Activated T-cell treated with anti-CD3 and anti-CD28 coated beads, Interleukin-2, amount 50 U/mL, for 1 hour (primary cell): ENCODE measurements around the gene MIB2.
"Not testable (repeated sequence)": the region's sequence is repeated elsewhere in the genome, so short reads cannot be mapped to it uniquely, and the experiment has no call there.

ENCODE experiments used
- DNase-seq: peaks from one replicate; pipeline ENCODE4 v3.0.0-alpha.2; 2020

MIB2 gene

DNA sequence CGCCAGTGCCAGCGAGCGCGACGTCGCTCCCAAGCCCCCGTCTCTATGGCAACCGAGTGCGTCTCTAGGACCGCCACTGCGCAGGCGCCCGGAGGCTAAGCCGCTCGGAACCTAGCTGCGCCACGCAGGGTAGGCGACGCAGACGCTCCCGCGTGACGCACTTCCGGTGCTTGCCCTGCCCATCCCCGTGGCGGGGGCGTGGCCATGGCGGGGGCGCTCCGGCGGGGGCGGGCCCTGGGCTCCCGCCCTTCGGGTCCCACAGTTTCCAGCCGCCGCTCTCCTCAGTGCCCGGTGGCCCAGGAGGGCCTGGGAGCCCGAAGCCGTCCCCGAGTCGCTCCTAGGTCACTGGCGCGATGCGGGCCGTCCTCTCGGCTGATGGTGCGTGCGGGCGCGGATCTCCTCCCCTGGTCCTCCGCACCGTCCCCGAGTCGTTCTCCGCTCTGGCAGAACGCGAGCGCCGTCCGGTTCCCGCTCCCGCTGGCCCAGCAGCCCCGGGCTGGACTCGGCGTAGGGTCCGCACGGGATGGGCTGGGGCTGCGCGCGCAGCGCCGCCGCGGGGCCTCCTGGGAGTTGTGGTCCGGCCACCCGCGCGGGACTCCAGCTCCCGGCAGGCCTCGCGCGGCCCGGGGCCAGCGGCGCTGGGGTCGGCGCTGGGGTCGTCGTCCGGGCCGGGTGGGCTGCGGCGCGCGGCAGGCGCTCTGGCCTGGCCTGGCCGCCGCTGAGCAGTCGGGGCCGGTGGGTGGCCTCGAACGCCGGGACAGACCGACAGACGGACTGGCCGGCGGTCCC is at the start of gene MIB2:
Gene MIB2, plus strand, starts transcription at position 245 of the 789 bp plus-strand sequence. CDS start 7,953 bp downstream, outside the sequence.
- peak; percentile 99 for DNase-seq

DNA sequence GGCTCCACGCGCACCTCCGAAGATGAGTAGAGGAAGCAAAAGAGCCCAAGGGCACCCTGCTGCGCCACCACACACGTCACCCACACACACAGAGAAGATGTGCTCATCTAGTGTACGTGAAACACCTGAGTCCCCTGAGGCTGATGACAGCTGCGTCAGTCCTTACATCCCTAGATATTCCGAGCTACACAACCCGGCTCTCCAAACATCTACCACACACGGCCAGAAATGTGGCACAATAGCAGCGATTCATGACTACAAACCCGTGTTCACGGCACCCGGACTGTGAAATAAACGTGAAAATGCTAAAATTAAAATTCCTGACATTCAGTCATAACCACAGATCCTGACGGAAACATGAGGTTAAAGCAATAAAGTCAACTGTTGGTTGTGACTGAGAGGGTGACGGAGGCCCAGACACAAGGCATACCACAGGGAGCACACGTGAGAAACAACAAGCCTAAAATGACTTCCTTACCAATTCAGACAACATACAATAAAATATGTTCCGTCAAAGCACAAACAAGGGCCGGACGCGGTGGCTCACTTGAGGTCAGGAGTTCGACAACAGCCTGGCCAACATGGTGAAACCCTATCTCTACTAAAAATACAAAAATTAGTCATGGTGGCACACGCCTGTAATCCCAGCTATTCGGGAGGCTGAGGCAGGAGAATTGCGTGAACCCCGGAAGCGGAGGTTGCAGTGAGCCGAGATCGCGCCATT is 48.0 kb upstream of the MIB2 start:
- no peak for DNase-seq

DNA sequence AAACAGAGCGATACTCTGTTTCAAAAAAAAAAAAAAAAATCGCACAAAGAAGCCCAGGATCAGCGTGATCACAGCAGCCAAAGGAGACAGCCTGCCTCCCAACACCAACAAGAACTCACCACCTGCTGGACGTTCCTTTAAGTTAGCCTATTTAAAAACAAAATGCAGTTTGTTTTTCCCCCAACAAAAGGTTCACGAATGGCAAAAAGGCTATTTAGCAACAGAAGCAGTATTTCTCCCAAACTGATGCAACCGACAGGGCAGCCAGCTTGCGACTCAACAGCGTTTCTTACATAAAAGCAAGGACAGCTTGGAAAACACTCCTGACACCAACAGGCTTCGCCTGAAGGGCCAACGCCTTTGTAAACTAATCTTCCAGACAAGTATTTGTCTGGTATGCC is 47.4 kb upstream of the MIB2 start:
- no peak for DNase-seq

DNA sequence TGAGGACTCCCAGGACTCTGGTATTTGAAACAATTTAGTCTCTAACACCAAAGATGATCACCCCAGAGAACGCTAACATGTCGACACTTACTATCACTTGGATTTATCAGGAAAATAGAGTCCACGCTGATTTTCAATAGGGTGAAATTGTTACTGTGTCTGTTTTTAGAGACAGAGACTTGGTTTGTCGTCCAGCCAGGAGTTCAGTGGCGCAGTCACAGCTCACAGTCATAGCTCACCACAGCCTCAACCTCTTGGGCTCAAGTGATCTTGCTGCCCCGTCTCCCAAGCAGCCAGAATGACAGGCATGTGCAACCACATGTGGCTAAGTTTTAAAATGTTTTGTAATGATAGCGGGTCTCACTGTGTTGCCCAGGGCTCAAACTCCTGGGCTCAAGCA is 46.0 kb upstream of the MIB2 start:
- DNase-seq, result no peak

DNA sequence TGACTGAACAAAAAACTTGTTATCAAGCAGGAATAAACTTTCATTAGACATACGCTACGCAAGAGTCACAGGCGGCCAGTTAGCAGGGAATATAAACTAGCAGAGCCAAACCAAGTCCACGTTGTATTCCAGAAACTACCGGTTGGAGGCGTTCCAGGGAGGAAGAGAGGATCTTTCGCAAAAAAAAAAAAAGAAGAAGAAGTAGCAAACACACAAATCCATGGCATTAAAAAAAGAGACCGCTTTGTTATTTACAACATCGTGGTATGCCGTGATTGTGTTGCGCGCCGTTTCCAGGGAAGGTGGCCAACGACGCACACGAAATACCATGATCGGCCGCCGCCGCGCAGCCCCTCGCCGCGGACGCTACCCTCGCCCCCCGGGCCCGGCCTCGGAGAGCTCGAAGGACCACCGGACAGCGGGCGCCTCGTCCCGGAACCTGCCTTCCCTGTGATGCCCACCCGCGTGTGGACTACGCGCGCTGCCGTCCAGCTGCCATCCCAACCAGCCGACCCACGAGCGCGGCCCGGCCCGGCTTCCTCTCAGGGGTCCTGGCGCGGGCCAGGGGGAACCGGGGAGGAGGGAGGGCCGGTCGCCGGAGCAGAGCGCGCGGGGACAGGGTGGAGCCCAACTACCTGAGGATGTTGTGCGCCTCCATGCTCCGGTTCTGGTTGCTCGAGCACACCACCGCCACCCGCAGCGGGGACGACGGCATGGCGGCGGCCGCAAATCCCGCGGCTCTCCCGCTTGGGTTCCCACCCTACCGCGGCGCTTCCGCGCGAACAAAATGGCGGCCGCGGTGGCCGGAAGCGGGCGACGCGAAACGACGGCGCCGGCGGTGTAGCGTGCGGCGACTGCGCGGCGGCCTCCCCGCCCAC is 41.2 kb upstream of the MIB2 start:
- no peak for DNase-seq

DNA sequence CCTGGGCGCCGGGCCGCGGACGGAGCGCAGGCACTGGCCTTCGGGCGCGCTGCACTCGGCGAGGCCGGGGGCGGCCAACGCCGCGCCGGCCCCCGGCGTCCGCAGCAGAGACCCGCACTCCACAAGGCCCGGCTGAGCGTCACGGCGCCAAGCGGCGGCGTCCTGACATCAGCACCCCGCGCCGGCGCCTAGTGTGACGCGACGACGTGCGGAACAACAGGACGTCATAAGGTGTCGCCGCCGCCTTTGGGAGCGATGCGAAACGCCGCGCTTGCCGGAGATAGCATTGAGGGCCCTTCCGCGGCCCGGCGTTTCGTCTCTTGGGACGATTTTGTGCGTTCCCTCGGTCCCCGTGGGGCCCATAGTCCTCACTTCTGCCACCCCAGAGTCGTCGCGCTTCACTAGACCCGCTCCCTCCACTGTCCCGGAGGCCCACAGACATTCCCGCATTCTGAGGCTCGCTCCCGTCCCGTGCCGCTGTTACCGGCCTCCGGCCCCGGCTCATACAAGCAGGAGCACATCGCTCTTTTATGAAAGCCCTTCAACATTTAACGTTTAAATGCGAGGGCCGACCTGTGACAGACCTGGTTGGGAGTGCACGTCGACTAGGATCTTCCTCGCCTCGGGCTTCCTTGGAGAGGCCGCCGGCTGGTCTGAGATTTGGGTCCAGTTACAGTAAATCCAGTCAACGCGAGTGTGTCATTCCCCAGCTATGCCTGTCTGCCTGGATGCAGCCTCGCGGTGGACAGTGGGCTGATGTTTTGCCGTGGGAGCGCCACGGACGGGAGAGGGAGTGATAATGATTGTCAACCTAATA is 40.4 kb upstream of the MIB2 start, which contains the start of gene SSU72:
Gene SSU72, minus strand, starts transcription at position 143 of the 817 bp plus-strand sequence. CDS start 306 bp downstream, outside the sequence.
- peak; percentile 94 for DNase-seq

DNA sequence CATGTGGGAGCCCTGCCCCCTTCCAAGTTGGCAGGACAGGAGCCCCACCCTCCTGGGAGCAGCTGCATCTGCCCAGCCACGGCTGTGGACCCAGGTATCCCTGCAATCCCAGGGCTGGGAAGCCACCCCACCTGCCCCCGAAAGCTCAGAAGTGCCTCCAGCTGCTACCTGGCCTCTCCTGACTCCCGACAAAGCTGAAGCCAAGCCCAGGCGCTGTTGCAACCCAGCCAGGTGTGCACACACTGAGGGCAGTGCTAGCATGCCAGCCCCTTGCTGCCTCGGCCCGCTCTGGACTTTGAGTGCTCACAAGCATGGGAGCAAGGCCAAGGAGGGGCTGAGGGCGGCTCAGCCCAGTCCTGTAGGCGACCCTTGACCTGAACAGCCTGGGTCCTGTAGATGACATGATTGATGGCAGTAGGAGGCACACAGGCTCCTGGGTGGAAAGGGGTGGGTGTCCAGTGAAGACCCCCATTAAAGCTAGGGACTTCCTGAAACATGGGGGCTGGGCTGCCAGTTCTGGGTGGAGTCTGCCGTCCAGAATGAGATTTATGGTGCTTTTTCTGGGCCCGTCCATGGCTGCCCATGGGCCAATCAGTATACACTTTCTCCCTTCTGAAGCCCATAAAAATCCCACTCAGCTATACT is 37.8 kb upstream of the MIB2 start:
- no peak for DNase-seq

DNA sequence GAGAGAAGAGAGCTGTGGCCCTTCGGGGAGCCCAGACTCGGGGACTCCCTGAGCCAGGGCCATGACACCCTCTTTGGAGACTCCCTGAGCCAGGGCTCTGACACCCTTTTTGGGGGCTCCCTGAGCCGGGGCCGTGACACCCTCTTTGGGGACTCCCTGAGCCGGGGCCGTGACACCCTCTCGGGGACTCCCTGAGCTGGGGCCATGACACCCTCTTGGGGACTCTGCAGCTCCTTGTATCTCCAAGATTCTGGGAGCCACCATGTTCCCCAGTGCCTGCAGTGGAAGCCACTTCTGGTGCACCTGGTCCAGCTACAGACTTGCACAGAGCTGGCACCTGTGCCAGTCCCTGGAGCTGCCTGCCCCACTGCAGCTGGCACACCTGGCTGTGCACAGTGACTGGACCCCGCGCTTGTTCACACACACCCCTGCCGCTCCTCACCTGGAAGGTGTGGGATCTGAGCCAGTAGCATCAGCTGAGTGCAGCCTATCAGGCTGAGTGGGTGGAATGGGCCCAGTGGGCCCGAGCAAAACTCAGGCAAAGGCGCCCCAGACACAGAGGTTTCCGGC is 36.8 kb upstream of the MIB2 start:
- no peak for DNase-seq

DNA sequence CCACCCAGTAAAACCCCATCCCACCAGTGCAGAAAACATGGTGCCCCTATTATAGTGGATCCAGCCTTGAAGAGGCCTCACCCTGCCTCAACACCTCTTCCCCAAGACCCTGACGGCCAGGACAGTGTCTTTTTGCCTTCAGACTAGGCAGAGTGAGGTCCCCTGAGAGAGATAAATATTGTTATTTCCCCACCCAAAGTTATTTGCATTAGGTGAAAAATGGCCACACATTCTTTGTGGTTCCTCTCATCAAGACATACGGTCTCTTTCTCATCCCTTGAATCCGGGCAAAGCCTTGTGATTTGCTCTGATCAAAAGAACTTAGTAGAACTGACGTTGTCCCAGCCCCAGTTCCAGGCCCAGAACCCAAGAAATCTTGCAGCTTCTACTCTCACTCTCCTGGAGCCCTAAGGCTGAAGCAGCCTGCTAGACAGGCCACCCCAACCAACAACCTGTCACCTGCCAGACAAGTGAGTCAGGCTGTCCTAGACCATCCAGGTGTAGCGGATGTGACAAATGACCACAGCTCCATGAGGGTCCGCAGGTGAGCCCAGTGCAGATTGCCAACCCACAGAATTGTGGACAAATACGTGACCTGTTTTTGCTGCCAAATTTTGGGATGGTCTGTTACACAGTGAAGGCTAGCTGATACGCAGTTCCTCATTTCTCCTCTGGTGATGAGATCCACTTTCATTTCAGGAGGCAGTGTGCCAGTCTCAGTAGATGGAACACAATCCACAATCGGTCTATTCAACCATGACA is 32.5 kb upstream of the MIB2 start:
- no peak for DNase-seq

DNA sequence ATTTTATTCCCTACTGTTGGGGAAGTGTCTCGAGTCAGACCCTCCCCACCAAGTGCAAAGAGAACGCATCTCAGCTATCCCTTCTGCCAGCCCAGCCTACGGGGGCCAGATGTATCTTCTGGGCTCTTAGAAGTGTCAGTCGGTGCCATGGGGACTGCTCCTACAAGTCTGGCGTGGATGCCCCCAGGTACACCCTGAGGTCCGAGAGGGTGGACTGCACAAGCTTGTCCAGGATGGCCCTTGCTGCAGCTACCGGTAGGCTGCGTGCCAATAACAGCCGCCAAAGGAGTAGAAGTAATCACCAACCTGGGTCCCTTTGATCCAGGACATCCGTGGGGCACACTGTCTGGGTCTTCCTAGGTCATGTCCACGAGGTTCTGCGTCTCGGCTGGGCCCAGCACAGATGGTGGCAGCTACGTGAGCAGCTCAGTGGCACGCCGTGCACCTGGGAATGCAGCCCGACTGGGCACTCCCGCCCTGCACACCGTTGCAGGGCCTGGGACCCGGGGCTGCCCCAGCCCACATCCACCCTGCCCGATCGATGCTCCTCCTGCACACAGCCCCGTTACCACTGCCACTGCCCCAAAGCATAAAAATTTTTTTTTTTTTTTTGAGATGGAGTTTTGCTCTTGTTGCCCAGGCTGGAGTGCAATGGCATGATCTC is 31.8 kb upstream of the MIB2 start:
- DNase-seq, result no peak

DNA sequence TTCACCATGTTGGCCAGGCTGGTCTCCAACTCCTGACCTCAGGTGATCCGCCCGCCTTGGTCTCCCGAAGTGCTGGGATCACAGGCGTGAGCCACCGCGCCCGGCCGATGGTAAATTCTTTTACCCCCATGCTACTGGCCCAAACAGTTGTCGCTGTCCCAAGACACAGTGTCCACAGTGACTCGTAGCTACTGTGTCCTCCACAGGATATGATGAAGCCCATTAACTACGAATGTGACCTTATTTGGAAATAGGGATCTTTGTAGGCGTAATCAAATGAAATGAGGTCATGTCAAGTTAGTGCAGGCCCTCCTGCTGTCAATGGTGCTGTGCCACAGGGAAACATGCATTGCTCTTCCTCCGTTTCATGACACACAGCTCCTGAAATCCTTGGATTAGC is 23.8 kb upstream of the MIB2 start:
- no peak for DNase-seq

DNA sequence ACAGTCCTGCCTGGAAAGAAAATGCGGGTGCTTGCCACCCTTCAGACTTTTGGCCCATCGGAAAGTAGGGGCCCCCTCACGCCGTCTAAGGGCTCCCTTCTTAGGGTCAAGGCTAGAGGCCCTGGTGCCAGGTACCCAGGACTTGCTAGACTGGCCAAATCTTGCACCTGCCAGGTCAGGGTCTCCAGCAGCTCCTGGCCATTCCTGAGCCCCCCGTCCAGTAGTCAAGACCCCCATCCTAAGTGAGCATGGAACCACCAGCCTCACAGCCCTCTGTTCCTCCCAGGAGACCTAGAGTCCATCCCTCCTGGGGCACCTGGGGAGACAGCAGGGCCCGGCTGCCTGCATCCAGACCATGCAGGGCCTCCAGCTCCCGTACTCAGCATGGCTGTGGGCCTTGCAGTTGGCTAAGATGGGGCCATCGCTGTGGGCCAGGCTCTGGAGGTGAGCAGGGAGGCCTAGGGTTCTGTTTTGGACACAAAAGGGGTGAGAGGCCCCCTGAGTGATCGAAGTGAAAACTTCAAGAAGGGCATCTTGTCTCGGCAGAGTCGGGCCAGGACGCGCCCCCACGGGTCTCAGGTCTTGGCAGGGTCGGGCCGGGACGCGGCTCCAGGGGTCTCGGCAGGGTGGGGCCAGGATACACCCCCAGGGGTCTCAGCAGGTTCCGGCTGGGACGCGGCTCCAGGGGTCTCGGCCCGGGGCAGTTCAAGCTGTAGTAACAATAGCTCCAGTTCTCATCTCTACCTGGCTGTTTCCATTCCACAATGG is 21.3 kb upstream of the MIB2 start:
- no peak for DNase-seq

DNA sequence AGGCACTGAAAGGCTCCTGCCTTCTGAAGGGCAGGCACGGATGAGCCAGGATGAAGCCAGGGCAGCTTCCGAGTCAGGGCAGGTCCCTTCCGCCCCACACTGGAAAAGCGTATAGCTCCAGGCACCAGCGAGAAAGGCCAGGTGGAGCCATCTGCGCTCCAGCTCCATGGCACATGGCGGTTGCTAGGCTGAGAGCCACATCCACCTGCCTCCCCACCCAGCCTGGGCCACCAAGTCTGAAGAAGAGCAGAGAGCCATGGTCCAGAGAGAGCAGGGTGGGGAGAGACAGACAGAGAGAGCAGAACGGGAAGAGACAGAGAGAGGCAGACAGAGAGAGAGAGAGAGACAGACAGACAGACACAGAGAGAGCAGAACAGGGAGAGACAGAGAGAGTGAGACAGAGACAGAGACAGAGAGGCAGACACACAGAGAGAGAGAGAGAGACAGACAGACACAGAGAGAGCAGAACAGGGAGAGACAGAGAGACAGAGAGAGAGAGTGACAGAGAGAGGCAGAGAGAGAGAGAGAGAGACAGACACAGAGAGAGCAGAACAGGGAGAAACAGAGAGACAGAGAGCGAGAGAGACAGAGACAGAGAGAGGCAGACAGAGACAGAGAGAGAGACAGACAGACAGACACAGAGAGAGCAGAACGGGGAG is 20.6 kb upstream of the MIB2 start:
- no peak for DNase-seq

DNA sequence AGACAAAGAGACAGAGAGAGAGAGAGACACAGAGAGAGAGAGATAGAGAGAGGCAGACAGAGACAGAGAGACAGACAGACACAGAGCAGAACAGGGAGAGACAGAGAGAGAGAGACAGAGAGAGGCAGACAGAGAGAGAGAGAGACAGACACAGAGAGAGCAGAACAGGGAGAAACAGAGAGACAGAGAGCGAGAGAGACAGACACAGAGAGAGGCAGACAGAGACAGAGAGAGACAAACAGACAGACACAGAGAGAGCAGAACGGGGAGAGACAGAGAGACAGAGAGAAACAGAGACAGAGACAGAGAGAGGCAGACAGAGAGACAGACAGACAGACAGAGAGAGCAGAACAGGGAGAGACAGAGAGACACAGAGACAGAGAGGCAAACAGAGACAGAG is 20.0 kb upstream of the MIB2 start:
- not testable (repeated sequence) for DNase-seq

DNA sequence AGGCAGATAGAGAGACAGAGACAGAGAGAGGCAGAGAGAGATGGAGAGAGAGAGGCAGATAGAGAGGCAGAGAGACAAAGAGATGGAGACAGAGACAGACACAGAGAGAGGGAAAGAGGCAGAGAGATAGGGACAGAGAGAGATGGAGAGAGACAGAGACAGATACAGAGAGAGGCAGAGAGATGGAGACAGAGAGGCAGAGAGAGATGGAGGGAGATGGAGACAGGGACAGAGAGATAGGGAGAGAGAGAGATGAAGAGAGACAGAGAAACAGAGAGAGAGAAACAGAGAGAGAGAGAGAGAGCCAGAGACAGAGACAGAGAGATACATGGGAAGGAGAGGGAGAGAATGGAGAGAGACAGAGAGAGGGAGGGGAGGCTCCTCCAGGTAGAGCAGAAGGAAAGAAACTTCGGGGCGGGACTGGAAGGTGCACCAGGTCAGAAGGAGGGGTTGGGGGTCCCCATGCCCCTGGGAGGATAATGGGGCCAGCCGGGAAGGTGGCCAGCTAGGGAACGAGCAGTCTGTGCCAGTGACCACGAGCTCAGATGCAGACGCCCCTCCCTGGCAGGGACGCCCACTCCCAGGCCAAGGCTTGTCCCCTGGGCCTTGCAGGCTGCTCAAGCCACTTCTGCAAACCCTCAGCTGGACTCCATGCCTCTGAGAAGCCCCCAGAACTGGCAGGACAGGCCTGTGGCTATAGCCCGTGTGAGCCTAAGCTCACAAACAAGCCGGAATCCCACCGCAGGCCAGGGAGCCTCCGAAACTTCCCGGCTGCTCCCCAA is 18.6 kb upstream of the MIB2 start:
- no peak for DNase-seq

DNA sequence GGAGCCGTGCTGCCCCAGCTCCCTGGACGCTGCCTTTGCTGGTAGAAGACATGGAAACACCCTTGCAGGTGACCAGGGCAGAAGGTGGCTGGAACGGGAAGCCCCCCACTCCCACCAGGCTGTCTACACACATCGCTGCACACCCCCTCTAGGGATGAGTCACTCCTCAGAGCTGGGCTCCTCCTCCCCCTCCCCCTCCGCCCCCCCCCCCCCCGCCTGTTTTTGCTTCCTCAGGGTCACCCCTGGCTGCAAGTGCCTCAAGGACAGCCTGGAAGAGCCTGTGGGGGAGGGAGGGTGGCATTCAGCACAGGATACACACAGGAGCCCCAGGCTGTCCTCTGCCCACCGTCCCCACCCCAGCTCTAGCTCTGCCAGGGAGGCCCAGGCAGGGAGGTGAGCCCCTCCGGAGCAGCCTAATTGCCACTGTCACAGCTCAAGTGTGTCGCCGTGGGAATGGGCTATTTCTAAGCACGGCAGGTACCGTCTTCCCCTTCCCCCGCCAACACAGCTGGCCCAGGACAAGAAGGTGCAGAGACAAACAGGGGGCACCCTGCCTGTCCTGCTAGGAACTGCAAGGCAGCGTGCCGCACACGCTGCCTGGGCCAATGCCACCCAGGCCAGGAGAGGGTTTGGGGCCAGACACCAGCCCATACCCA is 17.9 kb upstream of the MIB2 start:
- DNase-seq, result no peak

DNA sequence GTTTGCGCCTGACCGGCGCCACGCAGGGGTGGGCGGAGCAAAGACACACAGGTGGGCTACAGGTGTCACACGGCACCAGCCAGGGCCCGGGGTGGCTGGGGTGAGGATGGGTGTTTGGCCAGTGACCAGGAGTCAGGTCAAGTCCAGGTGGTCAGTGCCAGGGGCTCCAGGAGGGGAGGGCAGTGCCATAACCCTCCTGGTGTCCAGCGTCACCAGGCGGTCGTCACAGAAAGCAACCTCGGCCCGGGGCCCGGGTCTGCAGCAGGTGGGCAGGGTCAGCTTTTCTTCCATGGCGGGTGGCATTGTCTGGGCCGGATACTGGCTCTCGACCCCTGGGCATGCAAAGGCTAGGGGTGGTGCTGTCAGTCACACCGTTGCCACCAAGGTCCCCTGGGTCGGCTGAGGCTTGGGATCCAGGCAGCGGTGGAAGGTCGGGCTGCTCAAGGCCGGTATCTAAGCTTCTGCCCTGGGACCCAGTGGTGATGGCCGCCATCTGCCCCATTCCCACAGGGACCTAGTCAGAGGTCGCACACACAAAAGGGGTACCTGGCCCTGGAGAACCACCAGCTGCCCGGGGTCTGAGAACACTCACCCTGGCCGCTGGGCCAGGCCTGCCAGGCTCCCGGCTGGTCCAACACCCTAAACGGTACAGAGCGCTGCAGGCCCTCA is 17.1 kb upstream of the MIB2 start:
- DNase-seq, result no peak
